ENCODE results near the gene IL26.

The IL26 gene

GRCh38 chr12:68242777-68243176 is 17.2 kb upstream of the IL26 start:
- ChIA-PET POLR2A (no interaction called here), CTCF (no interaction called here)
- Histone ChIP-seq H3K36me3 (ENCODE audit: control insufficient read depth in 2 of 2, insufficient read depth in 1 of 2, low read length in 2 of 2) (no peaks in the 10 kb centered on the region), H3K9me3 (ENCODE audit: control insufficient read depth, insufficient read depth, low read depth, low read length) (no peaks in the 10 kb centered on the region), H3K4me3 (ENCODE audit: low read depth, low read length) (no peak overlapping the region), H3K27ac (ENCODE audit: extremely low read depth, low read depth, low read length) (no peak overlapping the region), H3K4me1 (ENCODE audit: control insufficient read depth, insufficient read depth, low read length) (peaks cover 12% of the 10 kb centered on the region)
- 0 out of 2 replicates have a peak, but pooled peaks have one; percentile 9 for TF ChIP-seq EGR2 (tag by site-specific recombination; IDR thresholded peaks at IDR 0.05; ENCODE audit: low read depth)
- TF ChIP-seq, protein P1, sequence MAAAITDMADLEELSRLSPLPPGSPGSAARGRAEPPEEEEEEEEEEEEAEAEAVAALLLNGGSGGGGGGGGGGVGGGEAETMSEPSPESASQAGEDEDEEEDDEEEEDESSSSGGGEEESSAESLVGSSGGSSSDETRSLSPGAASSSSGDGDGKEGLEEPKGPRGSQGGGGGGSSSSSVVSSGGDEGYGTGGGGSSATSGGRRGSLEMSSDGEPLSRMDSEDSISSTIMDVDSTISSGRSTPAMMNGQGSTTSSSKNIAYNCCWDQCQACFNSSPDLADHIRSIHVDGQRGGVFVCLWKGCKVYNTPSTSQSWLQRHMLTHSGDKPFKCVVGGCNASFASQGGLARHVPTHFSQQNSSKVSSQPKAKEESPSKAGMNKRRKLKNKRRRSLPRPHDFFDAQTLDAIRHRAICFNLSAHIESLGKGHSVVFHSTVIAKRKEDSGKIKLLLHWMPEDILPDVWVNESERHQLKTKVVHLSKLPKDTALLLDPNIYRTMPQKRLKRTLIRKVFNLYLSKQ (tag by site-specific recombination; IDR thresholded peaks at IDR 0.05; ENCODE audit: borderline replicate concordance), result no peak

GRCh38 chr12:68240975-68241374 is 15.4 kb upstream of the IL26 start:
- no peaks in the 10 kb centered on the region for H3K9me3 ChIP-seq (ENCODE audit: control insufficient read depth, insufficient read depth, low read depth, low read length)
- no peak overlapping the region for H3K4me3 ChIP-seq (ENCODE audit: low read depth, low read length)
- TF ChIP-seq KLF1 (tag by site-specific recombination; IDR thresholded peaks at IDR 0.05) (no peak), SP3 (tag by site-specific recombination; IDR thresholded peaks at IDR 0.05) (no peak), ZNF792 (tag by site-specific recombination; IDR thresholded peaks at IDR 0.05) (no peak), ZNF48 (tag by site-specific recombination; IDR thresholded peaks at IDR 0.05) (no peak), ZXDB (tag by site-specific recombination; IDR thresholded peaks at IDR 0.05) (no peak), ZNF654 (tag by site-specific recombination; IDR thresholded peaks at IDR 0.05; ENCODE audit: low read depth) (no peak)
- H3K4me1 ChIP-seq (ENCODE audit: control insufficient read depth, insufficient read depth, low read length), result peaks cover 9% of the 10 kb centered on the region
- no peak overlapping the region for H3K27ac ChIP-seq (ENCODE audit: extremely low read depth, low read depth, low read length)
- ChIA-PET CTCF (interaction anchor here (0.7 to 0.8 kb wide), 2 partner anchors 47 to 83 kb away, joined by 3 to 4 read pairs; no protein-coding TSS in a partner anchor), POLR2A (no interaction called here)
- H3K36me3 ChIP-seq (ENCODE audit: control insufficient read depth in 2 of 2, insufficient read depth in 1 of 2, low read length in 2 of 2), result no peaks in the 10 kb centered on the region

GRCh38 chr12:68240079-68240478 is 14.5 kb upstream of the IL26 start:
- no peaks in the 10 kb centered on the region for H3K9me3 ChIP-seq (ENCODE audit: control insufficient read depth, insufficient read depth, low read depth, low read length)
- H3K4me1 ChIP-seq (ENCODE audit: control insufficient read depth, insufficient read depth, low read length), result peaks cover 9% of the 10 kb centered on the region
- ChIA-PET POLR2A (no interaction called here), CTCF (no interaction called here)
- no peaks in the 10 kb centered on the region for H3K36me3 ChIP-seq (ENCODE audit: control insufficient read depth in 2 of 2, insufficient read depth in 1 of 2, low read length in 2 of 2)
- no peak for TF ChIP-seq RBAK (tag by site-specific recombination; IDR thresholded peaks at IDR 0.05)
- peak; percentile 81 for TF ChIP-seq MYNN (tag by site-specific recombination; IDR thresholded peaks at IDR 0.05; ENCODE audit: borderline replicate concordance)
- 0 out of 2 replicates have a peak, but pooled peaks have one; percentile 26 for TF ChIP-seq TRIM28 (IDR thresholded peaks at IDR 0.05; ENCODE audit: borderline replicate concordance, low read length)
- peak; percentile 54; the same call in 1 of the 2 replicates for TF ChIP-seq ZBTB17 (tag by site-specific recombination; IDR thresholded peaks at IDR 0.05)
- TF ChIP-seq ZNF157 (tag by site-specific recombination; IDR thresholded peaks at IDR 0.05), result no peak
- 0 out of 2 replicates have a peak, but pooled peaks have one; percentile 13 for TF ChIP-seq ZNF600 (tag by site-specific recombination; IDR thresholded peaks at IDR 0.05)
- no peak for TF ChIP-seq KLF10 (tag by site-specific recombination; IDR thresholded peaks at IDR 0.05)
- no peak for TF ChIP-seq ZNF146 (tag by site-specific recombination; IDR thresholded peaks at IDR 0.05)
- H3K4me3 ChIP-seq (ENCODE audit: low read depth, low read length), result no peak overlapping the region
- no peak overlapping the region for H3K27ac ChIP-seq (ENCODE audit: extremely low read depth, low read depth, low read length)

GRCh38 chr12:68239309-68239982 is 13.8 kb upstream of the IL26 start:
- ChIA-PET CTCF (no interaction called here), POLR2A (no interaction called here)
- no peak overlapping the region for H3K27ac ChIP-seq (ENCODE audit: extremely low read depth, low read depth, low read length)

More at GRCh38 chr12:68239309-68239982, 13.8 kb upstream of the IL26 start:
- Histone ChIP-seq H3K36me3 (ENCODE audit: control insufficient read depth in 2 of 2, insufficient read depth in 1 of 2, low read length in 2 of 2) (no peaks in the 10 kb centered on the region), H3K4me1 (ENCODE audit: control insufficient read depth, insufficient read depth, low read length) (peaks cover 9% of the 10 kb centered on the region), H3K9me3 (ENCODE audit: control insufficient read depth, insufficient read depth, low read depth, low read length) (no peaks in the 10 kb centered on the region), H3K4me3 (ENCODE audit: low read depth, low read length) (no peak overlapping the region)
- no peak for TF ChIP-seq ZNF416 (tag by site-specific recombination; IDR thresholded peaks at IDR 0.05)
- no peak for TF ChIP-seq ZNF639 (tag by site-specific recombination; IDR thresholded peaks at IDR 0.05)
- no peak for TF ChIP-seq ZNF747 (tag by site-specific recombination; IDR thresholded peaks at IDR 0.05)
- no peak for TF ChIP-seq HOXD13 (CRISPR knock-in tag; IDR thresholded peaks at IDR 0.05; ENCODE audit: borderline replicate concordance)
- peak; percentile 66 for TF ChIP-seq SP7 (tag by site-specific recombination; IDR thresholded peaks at IDR 0.05)
- 0 out of 2 replicates have a peak, but pooled peaks have one; percentile 44 for TF ChIP-seq WT1 (tag by site-specific recombination; IDR thresholded peaks at IDR 0.05)
- TF ChIP-seq OSR2 (tag by site-specific recombination; IDR thresholded peaks at IDR 0.05), result peak; percentile 19; the same call in 1 of the 2 replicates
- TF ChIP-seq TRIM28 (IDR thresholded peaks at IDR 0.05; ENCODE audit: borderline replicate concordance, low read length), result no peak
- TF ChIP-seq, protein P2, sequence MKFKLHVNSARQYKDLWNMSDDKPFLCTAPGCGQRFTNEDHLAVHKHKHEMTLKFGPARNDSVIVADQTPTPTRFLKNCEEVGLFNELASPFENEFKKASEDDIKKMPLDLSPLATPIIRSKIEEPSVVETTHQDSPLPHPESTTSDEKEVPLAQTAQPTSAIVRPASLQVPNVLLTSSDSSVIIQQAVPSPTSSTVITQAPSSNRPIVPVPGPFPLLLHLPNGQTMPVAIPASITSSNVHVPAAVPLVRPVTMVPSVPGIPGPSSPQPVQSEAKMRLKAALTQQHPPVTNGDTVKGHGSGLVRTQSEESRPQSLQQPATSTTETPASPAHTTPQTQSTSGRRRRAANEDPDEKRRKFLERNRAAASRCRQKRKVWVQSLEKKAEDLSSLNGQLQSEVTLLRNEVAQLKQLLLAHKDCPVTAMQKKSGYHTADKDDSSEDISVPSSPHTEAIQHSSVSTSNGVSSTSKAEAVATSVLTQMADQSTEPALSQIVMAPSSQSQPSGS (tag by site-specific recombination; IDR thresholded peaks at IDR 0.05; ENCODE audit: low read depth), result peak; percentile 66
- no peak for TF ChIP-seq BCL11A (tag by site-specific recombination; IDR thresholded peaks at IDR 0.05; ENCODE audit: low read depth)
